ENCODE data around the gene SORCS2.

SORCS2 gene

GRCh38 chr4:7672601-7673000 lies 480.3 kb downstream of the SORCS2 start:
- H3K9ac ChIP-seq (ENCODE audit: insufficient read length) = no peak overlapping the region
- H3K27ac ChIP-seq = no peak overlapping the region
- TF ChIP-seq POLR2AphosphoS5 (IDR thresholded peaks at IDR 0.05; ENCODE audit: borderline replicate concordance, low read depth, low read length) (no peak), EZH2 (IDR thresholded peaks at IDR 0.05) (no peak), FOXP2 (optimal IDR thresholded peaks at IDR 0.05; ENCODE audit: control extremely low read depth, extremely low read length, insufficient read depth) (no peak)
- DNase-seq (ENCODE audit: low read depth, low spot score) = no peak
- H3K9me3 ChIP-seq (ENCODE audit: low read depth, low read length) = no peaks in the 10 kb centered on the region
- H3K36me3 ChIP-seq (ENCODE audit: insufficient read depth, low read length) = no peaks in the 10 kb centered on the region
- no peak overlapping the region for H3K4me3 ChIP-seq

GRCh38 chr4:7673121-7673520 lies 480.8 kb downstream of the SORCS2 start:
- Histone ChIP-seq H3K36me3 (ENCODE audit: insufficient read depth, low read length) (no peaks in the 10 kb centered on the region), H3K27ac (no peak overlapping the region), H3K4me3 (no peak overlapping the region), H3K9ac (ENCODE audit: insufficient read length) (no peak overlapping the region), H3K9me3 (ENCODE audit: low read depth, low read length) (no peaks in the 10 kb centered on the region)
- no peak for DNase-seq (ENCODE audit: low read depth, low spot score)
- no peak for TF ChIP-seq POLR2AphosphoS5 (IDR thresholded peaks at IDR 0.05; ENCODE audit: borderline replicate concordance, low read depth, low read length)
- TF ChIP-seq FOXP2 (optimal IDR thresholded peaks at IDR 0.05; ENCODE audit: control extremely low read depth, extremely low read length, insufficient read depth) = no peak
- TF ChIP-seq EZH2 (IDR thresholded peaks at IDR 0.05) = no peak

GRCh38 chr4:7674706-7675105 lies 482.4 kb downstream of the SORCS2 start:
- no peaks in the 10 kb centered on the region for H3K9me3 ChIP-seq (ENCODE audit: low read depth, low read length)
- TF ChIP-seq POLR2AphosphoS5 (IDR thresholded peaks at IDR 0.05; ENCODE audit: borderline replicate concordance, low read depth, low read length) (no peak), EZH2 (IDR thresholded peaks at IDR 0.05) (no peak), FOXP2 (optimal IDR thresholded peaks at IDR 0.05; ENCODE audit: control extremely low read depth, extremely low read length, insufficient read depth) (no peak)
- no peak overlapping the region for H3K9ac ChIP-seq (ENCODE audit: insufficient read length)
- H3K27ac ChIP-seq = no peak overlapping the region
- no peak for DNase-seq (ENCODE audit: low read depth, low spot score)
- H3K36me3 ChIP-seq (ENCODE audit: insufficient read depth, low read length) = no peaks in the 10 kb centered on the region
- no peak overlapping the region for H3K4me3 ChIP-seq

GRCh38 chr4:7675136-7675535 lies 482.8 kb downstream of the SORCS2 start:
- no peak for DNase-seq (ENCODE audit: low read depth, low spot score)
- H3K27ac ChIP-seq = no peak overlapping the region
- H3K9me3 ChIP-seq (ENCODE audit: low read depth, low read length) = no peaks in the 10 kb centered on the region
- TF ChIP-seq POLR2AphosphoS5 (IDR thresholded peaks at IDR 0.05; ENCODE audit: borderline replicate concordance, low read depth, low read length) (no peak), FOXP2 (optimal IDR thresholded peaks at IDR 0.05; ENCODE audit: control extremely low read depth, extremely low read length, insufficient read depth) (no peak), EZH2 (IDR thresholded peaks at IDR 0.05) (no peak)
- no peak overlapping the region for H3K4me3 ChIP-seq
- no peaks in the 10 kb centered on the region for H3K36me3 ChIP-seq (ENCODE audit: insufficient read depth, low read length)
- H3K9ac ChIP-seq (ENCODE audit: insufficient read length) = no peak overlapping the region

GRCh38 chr4:7675612-7676320 lies 483.4 kb downstream of the SORCS2 start:
- H3K27ac ChIP-seq = no peak overlapping the region
- no peak for DNase-seq (ENCODE audit: low read depth, low spot score)
- no peaks in the 10 kb centered on the region for H3K9me3 ChIP-seq (ENCODE audit: low read depth, low read length)
- H3K36me3 ChIP-seq (ENCODE audit: insufficient read depth, low read length) = no peaks in the 10 kb centered on the region
- TF ChIP-seq POLR2AphosphoS5 (IDR thresholded peaks at IDR 0.05; ENCODE audit: borderline replicate concordance, low read depth, low read length) (no peak), FOXP2 (optimal IDR thresholded peaks at IDR 0.05; ENCODE audit: control extremely low read depth, extremely low read length, insufficient read depth) (no peak), EZH2 (IDR thresholded peaks at IDR 0.05) (no peak)
- no peak overlapping the region for H3K9ac ChIP-seq (ENCODE audit: insufficient read length)
- no peak overlapping the region for H3K4me3 ChIP-seq

- Histone ChIP-seq H3K9me3 (ENCODE audit: low read depth, low read length) (no peaks in the 10 kb centered on the region), H3K36me3 (ENCODE audit: insufficient read depth, low read length) (no peaks in the 10 kb centered on the region), H3K9ac (ENCODE audit: insufficient read length) (no peak overlapping the region), H3K27ac (no peak overlapping the region), H3K4me3 (no peak overlapping the region)
- no peak for DNase-seq (ENCODE audit: low read depth, low spot score)
- no peak for TF ChIP-seq POLR2AphosphoS5 (IDR thresholded peaks at IDR 0.05; ENCODE audit: borderline replicate concordance, low read depth, low read length)
- TF ChIP-seq EZH2 (IDR thresholded peaks at IDR 0.05) = no peak
- no peak for TF ChIP-seq FOXP2 (optimal IDR thresholded peaks at IDR 0.05; ENCODE audit: control extremely low read depth, extremely low read length, insufficient read depth)
Observed at GRCh38 chr4:7676398-7676922, 484.1 kb downstream of the SORCS2 start.

- Histone ChIP-seq H3K27ac (no peak overlapping the region), H3K9me3 (ENCODE audit: low read depth, low read length) (no peaks in the 10 kb centered on the region), H3K9ac (ENCODE audit: insufficient read length) (no peak overlapping the region), H3K4me3 (no peak overlapping the region), H3K36me3 (ENCODE audit: insufficient read depth, low read length) (no peaks in the 10 kb centered on the region)
- DNase-seq (ENCODE audit: low read depth, low spot score) = no peak
- TF ChIP-seq EZH2 (IDR thresholded peaks at IDR 0.05) (no peak), FOXP2 (optimal IDR thresholded peaks at IDR 0.05; ENCODE audit: control extremely low read depth, extremely low read length, insufficient read depth) (no peak), POLR2AphosphoS5 (IDR thresholded peaks at IDR 0.05; ENCODE audit: borderline replicate concordance, low read depth, low read length) (no peak)
Observed at GRCh38 chr4:7677086-7677485, 484.7 kb downstream of the SORCS2 start.

GRCh38 chr4:7677799-7678301 lies 485.5 kb downstream of the SORCS2 start:
- no peaks in the 10 kb centered on the region for H3K9me3 ChIP-seq (ENCODE audit: low read depth, low read length)
- DNase-seq (ENCODE audit: low read depth, low spot score) = no peak
- TF ChIP-seq POLR2AphosphoS5 (IDR thresholded peaks at IDR 0.05; ENCODE audit: borderline replicate concordance, low read depth, low read length) (no peak), FOXP2 (optimal IDR thresholded peaks at IDR 0.05; ENCODE audit: control extremely low read depth, extremely low read length, insufficient read depth) (no peak), EZH2 (IDR thresholded peaks at IDR 0.05) (no peak)
- no peak overlapping the region for H3K27ac ChIP-seq
- no peak overlapping the region for H3K4me3 ChIP-seq
- H3K36me3 ChIP-seq (ENCODE audit: insufficient read depth, low read length) = no peaks in the 10 kb centered on the region
- no peak overlapping the region for H3K9ac ChIP-seq (ENCODE audit: insufficient read length)

Measured in SK-N-MC (cell line).